Erythroblast (primary cell): ENCODE measurements around the gene RCAN3.

Source experiments
- GATA1 ChIP-seq: IDR thresholded peaks from 2 replicates; pipeline ENCODE4 v1.6.1; 2011; ENCODE audit warnings: low read depth, mild to moderate bottlenecking, control low read depth, low read length, moderate library complexity
- POLR2A ChIP-seq: IDR thresholded peaks from 2 replicates; pipeline ENCODE4 v1.6.1; 2011; ENCODE audit warnings: mild to moderate bottlenecking, low read length

GRCh38 chr1:24578846-24579245 lies 76.2 kb downstream of the RCAN3 start:
- TF ChIP-seq POLR2A (no peak), GATA1 (no peak)
